DMS53 treated with DMSO at 0.1 percent for 48 hours (cell line): ENCODE measurements around the gene GABPB2.

ENCODE experiments used
- DNase-seq: peaks from one replicate; lab custom pipeline; 2025; ENCODE audit not compliant: unreplicated experiment; lab: John Stamatoyannopoulos, UW

GABPB2 gene

GRCh38 chr1:151070474-151071276, at the start of gene GABPB2:
TSS of gene GABPB2 (plus strand) at chr1:151070761. CDS start at chr1:151088190, 17,429 bp downstream.
- peak; percentile 86 for DNase-seq

DNA sequence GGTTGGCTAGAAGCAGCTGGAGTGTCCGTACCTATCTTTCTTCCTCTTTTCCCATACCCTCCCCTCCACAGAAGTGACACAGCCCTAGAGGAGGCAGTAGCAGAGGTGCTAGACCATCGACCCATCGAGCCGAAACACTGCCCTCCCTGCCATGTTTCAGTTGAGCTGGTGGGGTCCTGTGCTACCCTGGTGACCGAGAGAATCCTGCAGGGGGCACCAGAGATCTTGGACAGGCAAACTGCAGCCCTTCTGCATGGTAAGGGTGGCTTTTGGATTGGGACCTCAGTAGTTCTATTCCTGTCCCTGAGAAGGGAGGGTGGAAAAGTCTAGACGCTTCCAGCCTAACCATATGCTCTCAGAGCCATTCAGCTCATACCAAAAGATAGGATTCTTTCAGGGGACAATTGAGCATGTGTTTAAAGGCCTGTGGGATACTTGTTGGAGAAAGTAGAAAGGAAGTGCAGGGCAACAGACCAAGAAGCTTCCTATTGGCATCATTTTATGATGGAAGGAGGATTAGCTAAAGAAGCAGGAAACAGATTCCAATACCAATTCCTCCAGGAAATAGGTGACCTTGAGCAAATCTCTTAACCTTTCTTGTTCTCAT, 45.9 kb upstream of the GABPB2 start:
- peak; percentile 59 for DNase-seq

DNA sequence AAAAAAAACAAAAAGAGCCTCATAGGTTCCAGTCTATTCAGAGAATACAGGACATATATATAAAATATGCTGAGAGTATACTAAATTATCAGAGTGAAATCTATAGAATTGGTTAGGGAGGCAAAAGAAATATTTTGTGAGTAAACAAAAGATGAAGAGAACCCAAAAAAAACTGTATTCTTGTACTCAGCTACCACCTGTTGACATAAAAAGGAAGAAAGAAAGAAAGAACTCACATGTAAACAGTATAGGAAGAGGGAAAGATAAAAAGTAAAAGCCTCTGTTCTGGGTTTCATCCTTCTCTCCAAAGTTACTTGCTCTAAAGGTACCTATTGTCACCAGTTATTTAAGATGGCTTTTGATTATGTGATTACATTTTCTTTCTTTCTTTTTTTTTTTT, 44.1 kb upstream of the GABPB2 start:
- no peak for DNase-seq

DNA sequence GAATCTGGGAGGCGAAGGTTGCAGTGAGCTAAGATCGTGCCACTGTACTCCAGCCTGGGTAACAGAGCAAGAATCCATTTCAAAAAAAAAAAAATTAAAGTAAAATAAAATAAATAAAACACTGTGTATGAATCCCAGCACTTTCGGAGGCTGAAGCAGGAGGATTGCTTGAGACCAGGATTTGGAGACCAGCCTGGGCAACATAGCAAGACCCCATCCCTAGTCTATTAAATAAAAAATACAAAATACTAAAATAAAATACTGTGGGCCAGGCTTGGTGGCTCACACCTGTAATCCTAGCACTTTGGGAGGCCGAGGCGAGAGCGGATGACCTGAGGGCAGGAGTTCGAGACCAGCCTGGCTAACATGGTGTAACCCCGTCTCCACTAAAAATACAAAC, 38.4 kb upstream of the GABPB2 start:
- no peak for DNase-seq

DNA sequence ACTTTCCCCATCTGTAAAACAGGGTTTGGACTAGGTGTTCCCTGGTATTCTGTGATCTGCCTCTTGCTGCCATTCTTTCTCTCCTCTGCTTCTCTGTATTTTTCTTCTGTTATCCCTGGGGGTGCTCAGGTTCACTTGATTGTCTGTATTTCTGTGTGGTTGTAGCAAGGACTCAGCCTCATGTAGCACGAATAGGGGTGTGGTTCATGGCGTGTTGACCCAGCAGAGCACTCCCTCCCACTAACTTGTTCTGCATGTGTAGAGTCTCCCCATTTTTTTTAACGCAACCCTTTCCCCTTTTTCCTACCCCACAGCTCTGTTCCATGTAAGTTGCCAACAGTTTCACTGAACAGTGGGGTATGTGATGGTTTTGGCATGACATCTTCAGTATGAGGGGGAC, 35.4 kb upstream of the GABPB2 start:
- DNase-seq = no peak

- DNase-seq = no peak
Measured at GRCh38 chr1:151036356-151036755, 34.2 kb upstream of the GABPB2 start, which contains the start of gene BNIPL. TSS of gene BNIPL (plus strand) at chr1:151036586. CDS start at chr1:151036726, 140 bp downstream.

GRCh38 chr1:151037032-151037431, 33.5 kb upstream of the GABPB2 start:
- no peak for DNase-seq

DNA sequence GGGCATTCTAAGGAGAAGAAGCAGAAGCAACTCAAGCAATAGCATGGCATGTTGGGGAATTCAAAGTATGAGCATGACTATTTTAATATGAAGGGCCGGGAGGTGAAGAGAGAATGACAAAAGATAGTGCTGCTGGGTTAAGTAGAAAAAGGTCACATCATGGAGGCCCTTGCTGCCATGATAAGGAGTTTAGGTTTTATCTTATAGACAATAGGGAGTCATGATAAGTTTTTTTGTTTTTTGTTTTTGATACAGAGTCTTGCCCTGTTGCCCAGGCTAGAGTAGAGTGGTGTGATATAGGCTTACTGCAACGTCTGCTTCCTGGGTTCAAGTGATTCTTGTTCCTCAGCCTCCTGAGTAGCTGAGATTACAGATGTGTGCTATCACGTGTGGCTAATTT, 31.0 kb upstream of the GABPB2 start:
- DNase-seq = no peak

GRCh38 chr1:151043163-151043562, 27.4 kb upstream of the GABPB2 start:
- DNase-seq = no peak

DNA sequence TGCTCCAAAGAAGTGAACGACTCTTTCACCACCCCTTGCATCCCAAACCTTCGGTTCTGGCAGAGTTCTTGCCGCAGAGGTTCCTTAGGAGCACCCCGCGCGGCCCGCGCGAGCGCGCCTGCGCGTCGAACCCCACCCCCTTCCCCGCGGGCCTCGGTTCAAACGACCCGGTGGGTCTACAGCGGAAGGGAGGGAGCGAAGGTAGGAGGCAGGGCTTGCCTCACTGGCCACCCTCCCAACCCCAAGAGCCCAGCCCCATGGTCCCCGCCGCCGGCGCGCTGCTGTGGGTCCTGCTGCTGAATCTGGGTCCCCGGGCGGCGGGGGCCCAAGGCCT, 23.0 kb upstream of the GABPB2 start, which contains the start of gene C1orf56:
Gene C1orf56 (plus strand): TSS at position 161 of the 334 bp plus-strand sequence. CDS start 97 bp downstream, at position 258.
- peak; percentile 60 for DNase-seq

- DNase-seq = peak; percentile 42
Measured at GRCh38 chr1:151047925-151048644, 22.5 kb upstream of the GABPB2 start.

DNA sequence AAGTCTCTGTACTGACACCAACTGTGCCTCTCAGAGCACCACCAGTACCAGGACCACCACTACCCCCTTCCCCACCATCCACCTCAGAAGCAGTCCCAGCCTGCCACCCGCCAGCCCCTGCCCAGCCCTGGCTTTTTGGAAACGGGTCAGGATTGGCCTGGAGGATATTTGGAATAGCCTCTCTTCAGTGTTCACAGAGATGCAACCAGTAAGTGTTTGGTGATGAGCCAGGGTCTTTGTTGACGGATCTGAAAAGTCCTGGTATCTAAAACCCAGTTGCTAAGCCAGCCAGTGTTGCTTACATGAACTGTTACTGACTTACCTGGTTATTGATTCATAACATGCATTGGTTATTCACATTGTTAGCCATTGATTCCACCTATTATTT, 21.9 kb upstream of the GABPB2 start:
- no peak for DNase-seq

DNA sequence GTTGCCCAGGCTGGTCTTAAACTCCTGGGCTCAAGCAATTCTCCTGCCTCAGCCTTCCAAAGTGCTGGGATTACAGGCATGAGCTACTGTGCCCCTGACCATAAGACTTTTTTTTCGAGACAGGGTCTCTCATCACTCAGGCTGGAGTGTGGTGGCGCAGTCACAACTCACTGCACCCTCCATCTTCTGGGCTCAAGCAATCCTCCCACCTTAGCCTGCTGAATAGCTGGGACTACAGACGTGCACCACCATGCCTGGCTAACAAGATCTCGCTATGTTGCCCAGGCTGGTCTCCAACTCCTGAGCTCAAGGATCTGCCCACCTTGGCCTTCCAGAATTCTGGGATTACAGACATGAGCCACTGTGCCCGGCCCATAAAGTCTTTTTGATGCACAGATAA, 21.1 kb upstream of the GABPB2 start:
- DNase-seq = no peak

DNA sequence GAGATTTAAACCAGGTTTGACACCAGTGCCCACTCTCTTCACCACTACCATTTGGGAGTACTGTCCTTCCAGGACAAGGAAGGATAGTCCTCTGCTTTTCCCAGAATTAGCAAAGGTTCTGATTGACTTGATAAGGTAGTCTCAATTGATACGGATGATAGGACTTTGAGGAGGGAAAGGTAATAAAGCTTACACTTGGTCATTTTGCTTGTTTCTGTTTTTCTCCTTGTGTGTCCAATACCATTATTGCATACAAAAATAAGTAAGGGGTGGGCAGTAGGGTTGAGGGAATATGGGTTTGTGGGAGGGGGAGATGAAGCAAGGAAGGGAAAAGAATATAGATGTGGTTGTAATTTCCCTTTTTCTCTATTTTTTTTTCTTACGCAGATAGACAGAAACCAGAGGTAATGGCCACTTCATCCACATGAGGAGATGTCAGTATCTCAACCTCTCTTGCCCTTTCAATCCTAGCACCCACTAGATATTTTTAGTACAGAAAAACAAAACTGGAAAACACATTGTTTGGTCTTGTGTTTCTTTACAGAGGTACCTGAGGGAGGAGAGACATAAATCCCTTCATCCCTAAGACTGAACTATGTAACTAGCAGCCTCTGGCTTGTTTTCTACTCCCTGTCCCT, 20.4 kb upstream of the GABPB2 start:
- no peak for DNase-seq

DNA sequence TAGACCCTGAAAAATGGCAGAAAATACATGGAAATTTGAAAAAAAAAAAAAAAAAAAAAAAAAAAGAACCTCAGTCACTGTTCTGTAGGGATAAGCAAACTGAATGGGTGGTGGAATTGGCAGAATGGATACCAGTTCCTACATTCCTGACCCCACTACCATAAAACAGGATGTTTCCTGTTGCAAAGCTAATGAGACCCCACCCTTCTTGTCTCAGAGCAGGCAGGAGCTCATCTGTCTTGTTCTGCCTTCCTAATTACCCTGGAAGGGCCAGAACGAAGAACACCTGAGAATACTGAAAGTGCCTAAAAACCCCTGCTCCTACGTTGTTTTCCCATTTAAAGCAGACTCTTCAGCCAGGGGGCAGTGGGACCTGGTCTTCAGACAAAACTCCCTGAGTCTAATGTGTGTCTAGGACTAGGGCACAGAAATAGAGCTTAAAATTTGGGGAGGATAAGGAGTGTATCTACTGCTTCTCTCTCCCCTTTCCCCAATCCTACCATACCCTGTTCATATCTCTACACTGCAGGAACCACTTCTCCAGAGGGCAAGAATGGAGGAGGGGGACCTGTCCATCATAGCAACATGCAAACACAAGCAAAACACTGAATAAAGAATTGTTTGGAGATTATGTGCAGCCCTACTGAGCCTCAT, 19.1 kb upstream of the GABPB2 start:
- DNase-seq = no peak

DNA sequence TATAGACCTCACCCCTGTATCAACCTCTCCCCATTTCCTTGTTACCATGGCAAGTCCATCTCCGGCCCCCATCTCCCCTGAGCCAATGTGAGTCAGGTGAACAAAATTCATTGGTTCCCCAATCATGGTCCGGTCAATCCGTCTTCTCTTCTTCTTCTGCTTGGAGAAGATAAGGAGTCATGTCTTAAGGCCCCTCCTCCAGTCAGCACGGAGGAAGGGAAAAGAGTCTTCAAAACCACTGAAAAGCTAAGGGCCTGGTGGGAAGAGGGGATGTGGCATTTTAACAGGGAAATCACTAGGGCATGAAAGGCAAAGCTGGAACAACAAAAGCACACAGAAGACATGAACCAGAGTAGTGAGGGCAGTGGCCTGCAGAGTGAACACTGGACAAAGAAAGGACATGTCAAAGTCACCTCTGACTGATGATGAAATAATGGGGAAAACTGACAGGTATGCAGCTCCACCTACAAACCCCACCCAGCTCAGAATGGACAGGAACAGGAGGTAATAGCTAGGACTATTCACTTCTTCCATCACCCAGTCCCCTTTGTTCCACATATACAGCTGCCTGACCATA, 15.5 kb upstream of the GABPB2 start:
- DNase-seq = no peak

DNA sequence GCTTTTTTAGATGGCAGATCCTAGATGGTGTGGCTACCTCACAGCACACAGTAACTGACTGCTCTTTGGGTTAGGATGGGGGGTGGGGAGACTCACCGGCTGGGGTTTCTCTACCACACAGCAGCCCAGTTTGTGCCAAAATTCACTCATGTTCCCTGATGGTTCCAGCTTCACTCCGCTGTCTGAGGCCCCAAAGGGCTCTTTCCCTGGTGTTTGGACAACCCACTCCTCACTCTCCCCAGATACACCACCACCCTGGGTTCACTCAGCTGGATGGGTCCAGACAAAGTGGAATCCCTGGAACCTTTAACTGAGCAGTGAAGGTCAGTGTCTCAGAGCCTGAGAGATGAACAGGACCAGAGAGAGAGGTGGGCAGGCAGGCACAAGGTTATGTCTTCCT, 15.0 kb upstream of the GABPB2 start:
- DNase-seq = no peak

- no peak for DNase-seq
Measured at GRCh38 chr1:151056149-151056548, 14.4 kb upstream of the GABPB2 start.

DNA sequence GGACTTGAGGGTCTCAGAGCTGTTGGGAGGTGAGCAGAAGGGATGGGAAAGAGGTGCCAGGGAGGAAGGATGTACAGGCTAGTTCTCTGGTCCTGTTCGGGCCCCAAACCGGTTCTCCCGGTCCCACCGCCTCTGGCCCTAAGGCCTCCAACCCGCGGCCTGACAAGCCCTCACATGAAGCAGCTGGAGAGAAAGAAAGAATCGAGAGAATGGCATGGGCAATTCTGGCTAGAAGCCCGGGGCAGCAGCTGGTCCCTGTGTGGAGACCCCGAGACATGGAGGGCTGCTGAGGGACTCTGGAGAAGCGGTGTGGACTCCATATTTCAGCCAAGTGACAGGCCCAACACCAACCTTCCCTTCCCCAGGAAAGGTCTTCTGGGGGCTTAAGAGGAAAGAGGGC, 11.9 kb upstream of the GABPB2 start:
- DNase-seq = peak; percentile 76
